Left hindlimb (tissue), 1 donor: Measurements from ENCODE around the gene CSNK1G3.
"Not testable (repeated sequence)": the region's sequence is repeated elsewhere in the genome, so short reads cannot be mapped to it uniquely, and the experiment has no call there.

ENCODE experiments used
- DNase-seq: peaks from one replicate; pipeline ENCODE4 v3.0.0-alpha.2; 2018

CSNK1G3 gene

GRCh38 chr5:123511648-123512605, at the start of gene CSNK1G3:
CSNK1G3 (plus strand) TSS chr5:123512177; CDS start chr5:123545664, 33,487 bp downstream.
- peak; percentile 98 for DNase-seq

- not testable (repeated sequence) for DNase-seq
Measured at GRCh38 chr5:123466839-123467238, 45.1 kb upstream of the CSNK1G3 start.

GRCh38 chr5:123471385-123471784, 40.6 kb upstream of the CSNK1G3 start:
- DNase-seq: no peak

- no peak for DNase-seq
Measured at GRCh38 chr5:123472150-123472924, 39.6 kb upstream of the CSNK1G3 start.

GRCh38 chr5:123474228-123474627, 37.7 kb upstream of the CSNK1G3 start:
- DNase-seq: no peak

GRCh38 chr5:123476731-123477130, 35.2 kb upstream of the CSNK1G3 start:
- DNase-seq: no peak

GRCh38 chr5:123478546-123478945, 33.4 kb upstream of the CSNK1G3 start:
- DNase-seq: no peak

- DNase-seq: no peak
Measured at GRCh38 chr5:123482258-123482657, 29.7 kb upstream of the CSNK1G3 start.

- no peak for DNase-seq
Measured at GRCh38 chr5:123483446-123484077, 28.4 kb upstream of the CSNK1G3 start.

- DNase-seq: no peak
Measured at GRCh38 chr5:123485275-123485674, 26.7 kb upstream of the CSNK1G3 start.

GRCh38 chr5:123486951-123487655, 24.9 kb upstream of the CSNK1G3 start:
- DNase-seq: no peak

GRCh38 chr5:123490974-123491373, 21.0 kb upstream of the CSNK1G3 start:
- no peak for DNase-seq

- DNase-seq: not testable (repeated sequence)
Measured at GRCh38 chr5:123495211-123495610, 16.8 kb upstream of the CSNK1G3 start.

GRCh38 chr5:123496892-123497291, 15.1 kb upstream of the CSNK1G3 start:
- DNase-seq: peak; percentile 48

GRCh38 chr5:123500471-123500870, 11.5 kb upstream of the CSNK1G3 start:
- no peak for DNase-seq

GRCh38 chr5:123502120-123502519, 9.9 kb upstream of the CSNK1G3 start:
- no peak for DNase-seq

- DNase-seq: no peak
Measured at GRCh38 chr5:123503299-123503698, 8.7 kb upstream of the CSNK1G3 start.

- no peak for DNase-seq
Measured at GRCh38 chr5:123505633-123506032, 6.3 kb upstream of the CSNK1G3 start.

- no peak for DNase-seq
Measured at GRCh38 chr5:123508441-123508840, 3.5 kb upstream of the CSNK1G3 start.

- DNase-seq: no peak
Measured at GRCh38 chr5:123511290-123511647, 708 bp upstream of the CSNK1G3 start.

GRCh38 chr5:123512611-123513461, 859 bp downstream of the CSNK1G3 start:
- peak; percentile 61 for DNase-seq
